ENCODE measurements around the gene GNA12.
"Not testable (repeated sequence)": the region's sequence is repeated elsewhere in the genome, so short reads cannot be mapped to it uniquely, and the experiment has no call there.

GNA12 gene

GRCh38 chr7:2729031-2729892 is 114.8 kb downstream of the GNA12 start:
- TF ChIP-seq CTCF (IDR thresholded peaks at IDR 0.05; ENCODE audit: low read depth, low read length, missing control alignments): no peak
- no peak overlapping the region for H3K4me3 ChIP-seq (ENCODE audit: low read depth, low read length)
- DNase-seq (ENCODE audit: low read depth): no peak
- in situ Hi-C loops (cut with HindIII; ENCODE audit: low sequenced_read_pairs): loop anchor here (5.0 kb wide), 1 partner anchor 78 kb away; no protein-coding TSS in a partner anchor

- no peak overlapping the region for H3K4me3 ChIP-seq (ENCODE audit: low read depth, low read length)
- no peak for TF ChIP-seq CTCF (IDR thresholded peaks at IDR 0.05; ENCODE audit: low read depth, low read length, missing control alignments)
- no peak for DNase-seq (ENCODE audit: low read depth)
- in situ Hi-C loops (cut with HindIII; ENCODE audit: low sequenced_read_pairs): loop anchor here (5.0 kb wide), 1 partner anchor 79 kb away; no protein-coding TSS in a partner anchor
Measured at GRCh38 chr7:2728316-2729030, 115.6 kb downstream of the GNA12 start.

DNA sequence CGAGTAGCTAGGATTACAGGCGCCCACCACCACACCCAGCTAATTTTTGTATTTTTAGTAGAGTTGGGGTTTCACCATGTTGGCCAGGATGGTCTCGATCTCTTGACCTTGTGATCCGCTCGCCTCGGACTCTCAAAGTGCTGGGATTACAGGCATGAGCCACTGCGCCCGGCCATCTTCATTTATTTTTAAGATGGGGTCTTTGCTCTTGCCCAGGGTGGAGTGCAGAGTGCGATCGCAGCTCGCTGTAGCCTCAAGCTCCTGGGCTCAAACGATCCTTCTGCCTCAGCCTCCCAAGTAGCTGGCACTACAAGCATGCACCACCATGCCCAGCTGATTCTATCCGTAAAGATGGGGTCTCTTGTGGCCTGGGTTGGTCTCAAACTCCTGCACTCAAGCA is 116.9 kb downstream of the GNA12 start:
- H3K4me3 ChIP-seq (ENCODE audit: low read depth, low read length); DNase-seq (ENCODE audit: low read depth): not testable (repeated sequence)
- in situ Hi-C loops (cut with HindIII; ENCODE audit: low sequenced_read_pairs): loop anchor here (5.0 kb wide), 1 partner anchor 80 kb away; no protein-coding TSS in a partner anchor

DNA sequence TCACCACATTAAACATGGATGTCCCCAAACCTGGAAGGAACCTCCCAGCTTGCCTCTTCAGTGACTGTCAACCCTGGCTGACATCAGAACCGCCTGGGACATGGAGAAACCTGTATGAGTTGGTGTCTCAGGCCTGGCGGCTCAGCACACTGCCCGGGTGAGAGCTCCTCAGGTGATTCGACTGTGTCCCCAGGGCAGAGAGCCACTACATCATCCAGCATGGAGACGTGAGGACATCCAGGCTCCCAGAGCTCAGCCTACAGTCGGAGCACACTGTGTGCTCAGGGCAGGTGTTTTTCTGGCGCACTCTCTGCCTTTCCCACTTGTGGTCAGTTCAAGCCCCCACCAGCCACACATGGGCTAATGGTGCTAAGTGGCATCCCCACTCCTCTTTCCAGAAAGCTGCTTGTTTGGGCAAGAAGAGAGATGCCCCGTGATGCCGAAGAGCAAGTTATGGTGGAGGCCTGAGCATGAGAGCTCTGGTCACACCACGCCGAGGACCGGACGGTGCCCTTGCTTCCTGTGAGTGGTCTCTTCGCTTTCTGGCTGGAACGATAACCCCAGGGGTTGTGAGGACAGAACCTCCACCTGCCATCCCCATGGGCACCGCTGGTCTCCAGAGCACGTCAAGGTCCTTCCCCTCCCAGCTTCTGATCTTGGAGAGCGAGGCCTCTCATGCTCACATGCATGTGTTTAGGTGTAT is 117.6 kb downstream of the GNA12 start:
- no peak overlapping the region for H3K4me3 ChIP-seq (ENCODE audit: low read depth, low read length)
- no peak for DNase-seq (ENCODE audit: low read depth)
- in situ Hi-C loops (cut with HindIII; ENCODE audit: low sequenced_read_pairs): loop anchor here (5.0 kb wide), 1 partner anchor 81 kb away; no protein-coding TSS in a partner anchor
- no peak for TF ChIP-seq CTCF (IDR thresholded peaks at IDR 0.05; ENCODE audit: low read depth, low read length, missing control alignments)

GRCh38 chr7:2725178-2726105 is 118.7 kb downstream of the GNA12 start:
- no peak overlapping the region for H3K4me3 ChIP-seq (ENCODE audit: low read depth, low read length)
- TF ChIP-seq CTCF (IDR thresholded peaks at IDR 0.05; ENCODE audit: low read depth, low read length, missing control alignments): no peak
- in situ Hi-C loops (cut with HindIII; ENCODE audit: low sequenced_read_pairs): loop anchor here (5.0 kb wide), 1 partner anchor 82 kb away; no protein-coding TSS in a partner anchor
- DNase-seq (ENCODE audit: low read depth): no peak

- DNase-seq (ENCODE audit: low read depth): no peak
- no peak overlapping the region for H3K4me3 ChIP-seq (ENCODE audit: low read depth, low read length)
- in situ Hi-C loops (cut with HindIII; ENCODE audit: low sequenced_read_pairs): loop anchor here (5.0 kb wide), 1 partner anchor 83 kb away; no protein-coding TSS in a partner anchor
- no peak for TF ChIP-seq CTCF (IDR thresholded peaks at IDR 0.05; ENCODE audit: low read depth, low read length, missing control alignments)
Measured at GRCh38 chr7:2724453-2725177, 119.5 kb downstream of the GNA12 start.

DNA sequence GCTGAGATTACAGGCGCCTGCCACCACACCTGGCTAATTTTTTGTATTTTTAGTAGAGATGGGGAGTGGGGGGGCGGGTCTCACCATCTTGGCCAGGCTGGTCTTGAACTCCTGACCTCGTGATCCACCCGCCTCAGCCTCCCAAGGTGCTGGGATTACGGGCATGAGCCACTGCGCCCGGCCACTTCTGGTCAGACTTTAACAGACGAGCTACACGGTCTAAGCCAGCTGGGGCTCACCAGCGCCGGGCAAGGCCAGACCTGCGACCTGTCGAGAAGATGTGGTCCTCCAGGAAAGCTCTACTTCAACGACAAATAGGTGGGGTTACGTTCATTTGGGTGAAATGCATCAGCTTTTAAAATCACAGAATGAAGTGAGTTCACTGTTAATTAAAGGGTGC is 120.1 kb downstream of the GNA12 start:
- in situ Hi-C loops (cut with HindIII; ENCODE audit: low sequenced_read_pairs); H3K4me3 ChIP-seq (ENCODE audit: low read depth, low read length); DNase-seq (ENCODE audit: low read depth): not testable (repeated sequence)
